Adrenal gland (tissue), 5 donors: ENCODE data around the gene TRIM72.

Source experiments
- POLR2A ChIP-seq, 2 donors: fragments of 450-650 bp; IDR thresholded peaks; one replicate each; pipeline ENCODE4 v1.6.1; 2017; ENCODE audit warnings: antibody characterized with exemption in 2 of 2, mild to moderate bottlenecking in 2 of 2, moderate library complexity in 1 of 2
- TF ChIP-seq, protein P1 (sequence below), 6 experiments: fragments of 450-650 bp in 4 of 6; fragments of 200-600 bp in 2 of 6; sonication (generic) in 1 of 6; IDR thresholded peaks; 1 replicate in 5 of 6; 2 replicates in 1 of 6; pipeline versions ENCODE4 v1.5.1 to v1.8.0; 2016 to 2021; ENCODE audit warnings: antibody characterized with exemption in 6 of 6, mild to moderate bottlenecking in 2 of 6, moderate library complexity in 1 of 6
- donor health status: DM: no; HTN: no; CAD: no.

DNA sequence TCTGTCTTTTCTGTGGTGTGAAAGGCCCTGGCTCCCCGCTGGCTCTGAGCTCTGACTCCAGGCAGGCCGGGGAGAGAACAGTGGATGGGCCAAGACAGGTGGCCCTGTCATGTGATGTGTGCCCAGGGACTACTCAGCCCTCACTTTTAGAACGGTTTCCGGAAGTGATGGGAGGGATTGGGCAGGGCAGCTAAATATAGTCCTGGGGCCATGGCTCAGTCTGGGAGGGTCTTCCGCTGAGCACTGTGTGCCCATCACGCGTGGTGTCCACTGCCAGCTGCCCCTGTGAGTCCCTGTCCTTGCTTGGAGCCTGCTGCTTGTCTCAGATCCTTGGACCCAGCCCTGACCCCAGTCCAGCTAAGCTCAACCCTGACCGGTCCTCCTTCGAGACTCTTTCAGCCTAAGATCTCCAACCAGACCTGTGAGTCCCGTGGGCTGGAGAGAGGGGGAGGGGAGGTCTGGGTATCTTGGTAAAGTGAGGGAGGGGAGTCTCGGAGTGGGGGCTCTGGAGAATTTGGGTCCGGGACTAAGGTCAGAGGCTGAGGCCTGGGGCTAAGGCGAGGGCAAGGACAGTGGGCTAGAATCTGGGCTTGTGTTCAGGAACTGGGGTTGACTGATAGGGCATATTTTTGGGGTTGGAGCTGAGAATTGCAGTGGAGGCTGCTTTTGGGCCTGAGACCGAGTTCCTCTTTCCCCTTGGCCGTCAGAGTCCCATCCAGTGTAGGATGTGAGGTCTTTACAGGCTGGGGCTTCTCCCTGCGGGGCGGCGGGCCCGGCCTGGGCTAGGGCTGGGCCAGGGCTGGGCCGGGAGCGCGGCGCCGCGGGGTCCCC lies at the start of gene TRIM72:
- TF ChIP-seq, protein P1, sequence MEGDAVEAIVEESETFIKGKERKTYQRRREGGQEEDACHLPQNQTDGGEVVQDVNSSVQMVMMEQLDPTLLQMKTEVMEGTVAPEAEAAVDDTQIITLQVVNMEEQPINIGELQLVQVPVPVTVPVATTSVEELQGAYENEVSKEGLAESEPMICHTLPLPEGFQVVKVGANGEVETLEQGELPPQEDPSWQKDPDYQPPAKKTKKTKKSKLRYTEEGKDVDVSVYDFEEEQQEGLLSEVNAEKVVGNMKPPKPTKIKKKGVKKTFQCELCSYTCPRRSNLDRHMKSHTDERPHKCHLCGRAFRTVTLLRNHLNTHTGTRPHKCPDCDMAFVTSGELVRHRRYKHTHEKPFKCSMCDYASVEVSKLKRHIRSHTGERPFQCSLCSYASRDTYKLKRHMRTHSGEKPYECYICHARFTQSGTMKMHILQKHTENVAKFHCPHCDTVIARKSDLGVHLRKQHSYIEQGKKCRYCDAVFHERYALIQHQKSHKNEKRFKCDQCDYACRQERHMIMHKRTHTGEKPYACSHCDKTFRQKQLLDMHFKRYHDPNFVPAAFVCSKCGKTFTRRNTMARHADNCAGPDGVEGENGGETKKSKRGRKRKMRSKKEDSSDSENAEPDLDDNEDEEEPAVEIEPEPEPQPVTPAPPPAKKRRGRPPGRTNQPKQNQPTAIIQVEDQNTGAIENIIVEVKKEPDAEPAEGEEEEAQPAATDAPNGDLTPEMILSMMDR (IDR thresholded peaks at IDR 0.05): no peak
- TF ChIP-seq POLR2A (IDR thresholded peaks at IDR 0.05): no peak
